OCI-LY7 (cell line): ENCODE measurements around the gene DGKD.

Source experiments
- EZH2phosphoT487 ChIP-seq: fragments of 200-600 bp; sonication (generic); IDR thresholded peaks from 2 replicates; pipeline ENCODE4 v1.6.1; 2018; ENCODE audit warnings: low read depth, borderline replicate concordance, mild to moderate bottlenecking, mixed run types, antibody characterized with exemption, low read length, moderate library complexity, mixed read lengths
- TF ChIP-seq, protein P1 (sequence below): fragments of 200-600 bp; sonication (generic); conservative IDR thresholded peaks from 2 replicates; pipeline ENCODE4 v1.5.1; 2014; ENCODE audit warnings: mild to moderate bottlenecking, antibody characterized with exemption, low read length, moderate library complexity, mixed read lengths

DNA sequence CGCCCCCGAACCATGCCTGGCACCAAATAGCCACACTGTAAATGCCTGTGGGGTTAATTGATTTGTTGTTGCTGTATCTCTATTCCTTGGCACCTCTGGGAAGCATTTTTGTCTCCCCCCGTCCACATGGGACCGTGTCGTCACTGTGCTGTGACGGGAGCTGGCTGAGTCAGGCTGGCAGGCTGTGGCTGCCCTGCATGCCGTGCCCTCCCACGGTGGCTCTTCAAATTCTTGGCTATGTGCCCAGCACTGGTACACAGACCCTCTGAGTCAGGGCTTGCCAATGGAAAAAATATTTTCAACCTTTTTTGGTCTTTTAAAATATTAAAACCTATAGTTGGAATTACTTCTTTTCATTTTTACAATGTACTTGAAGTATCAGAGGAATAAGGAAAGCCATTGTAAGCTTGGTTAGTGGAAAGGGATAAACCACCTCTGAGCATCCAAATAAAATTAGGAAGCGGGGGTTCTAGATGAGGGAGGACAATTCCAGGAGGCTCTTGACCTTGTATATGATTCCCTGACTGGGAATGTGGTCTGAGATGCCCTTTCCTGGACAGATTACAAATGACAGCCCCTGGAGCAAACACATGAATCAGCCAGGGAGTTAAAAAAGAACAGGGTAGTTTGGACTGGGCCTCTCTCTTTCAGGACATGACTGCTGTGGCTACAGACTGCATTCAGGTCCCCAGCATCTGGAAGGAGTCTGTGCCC, 59.4 kb downstream of the DGKD start:
- TF ChIP-seq, protein P1, sequence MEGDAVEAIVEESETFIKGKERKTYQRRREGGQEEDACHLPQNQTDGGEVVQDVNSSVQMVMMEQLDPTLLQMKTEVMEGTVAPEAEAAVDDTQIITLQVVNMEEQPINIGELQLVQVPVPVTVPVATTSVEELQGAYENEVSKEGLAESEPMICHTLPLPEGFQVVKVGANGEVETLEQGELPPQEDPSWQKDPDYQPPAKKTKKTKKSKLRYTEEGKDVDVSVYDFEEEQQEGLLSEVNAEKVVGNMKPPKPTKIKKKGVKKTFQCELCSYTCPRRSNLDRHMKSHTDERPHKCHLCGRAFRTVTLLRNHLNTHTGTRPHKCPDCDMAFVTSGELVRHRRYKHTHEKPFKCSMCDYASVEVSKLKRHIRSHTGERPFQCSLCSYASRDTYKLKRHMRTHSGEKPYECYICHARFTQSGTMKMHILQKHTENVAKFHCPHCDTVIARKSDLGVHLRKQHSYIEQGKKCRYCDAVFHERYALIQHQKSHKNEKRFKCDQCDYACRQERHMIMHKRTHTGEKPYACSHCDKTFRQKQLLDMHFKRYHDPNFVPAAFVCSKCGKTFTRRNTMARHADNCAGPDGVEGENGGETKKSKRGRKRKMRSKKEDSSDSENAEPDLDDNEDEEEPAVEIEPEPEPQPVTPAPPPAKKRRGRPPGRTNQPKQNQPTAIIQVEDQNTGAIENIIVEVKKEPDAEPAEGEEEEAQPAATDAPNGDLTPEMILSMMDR, result no peak
- TF ChIP-seq EZH2phosphoT487, result no peak
